ENCODE results near the gene PTOV1. TPM values are rescaled to one million over a fixed set of nuclear protein-coding genes. Genes with fewer than 3 reads are reported as not detected.

The PTOV1 gene
- total and polyA plus RNA-seq, 2 of the 13 experiments (the other 11 are each of a cell fraction or from before 2014, with no cell fraction given) = 63.5 to 68.5 TPM

DNA sequence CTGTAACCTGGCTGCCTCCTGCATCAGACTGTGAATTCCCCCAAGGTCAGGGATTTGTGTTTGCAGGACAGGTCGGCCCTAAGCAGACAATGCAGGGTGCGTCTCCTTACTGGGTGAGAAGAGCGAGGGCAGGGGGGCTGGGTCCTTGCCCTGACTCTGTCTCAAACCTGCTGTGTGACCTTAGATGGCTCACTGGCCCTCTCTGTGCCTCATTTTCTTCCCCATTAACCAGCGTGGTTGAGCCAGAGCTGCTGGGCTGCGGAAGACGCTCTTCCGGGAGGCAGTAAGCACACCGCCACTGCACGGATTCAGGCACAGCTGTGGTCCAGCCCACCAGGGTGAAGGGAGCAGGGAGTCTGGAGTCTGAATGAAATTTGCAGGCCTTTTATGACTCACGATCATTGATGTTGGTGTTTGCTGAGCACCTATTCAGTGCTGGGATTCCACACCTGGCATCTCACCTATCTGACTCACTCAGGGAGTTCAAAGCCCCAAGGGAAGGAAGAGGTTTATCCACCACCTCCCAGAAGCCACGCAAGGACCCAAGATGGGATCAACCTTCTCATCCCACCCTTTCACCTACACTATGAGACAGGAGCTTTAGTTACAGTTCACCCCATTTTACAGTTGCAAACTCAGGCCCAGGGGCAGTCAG is 23.7 kb downstream of the PTOV1 start:
- no TSS peak for BruUV-seq (replicated peaks)
- ChIA-PET POLR2A (interaction anchor here (3.3 kb wide), 1 partner anchor 7 kb away, joined by 21 read pairs; the partner anchor contains the start of gene PNKP), CTCF (ENCODE audit: low intra/inter-chr PET ratio, low total read pairs) (no interaction called here)
- Histone ChIP-seq H2AFZ (ENCODE audit: low read length) (no peak overlapping the region), H3K4me1 (ENCODE audit: insufficient read depth, low read length) (peaks cover 36% of the 10 kb centered on the region), H3K36me3 (replicated peaks in 1 of 2; ENCODE audit: control insufficient read depth in 1 of 2, insufficient read depth in 2 of 2, low read length in 2 of 2) (peaks cover 3 to 16% of the 10 kb centered on the region in 2 experiments), H3K9ac (ENCODE audit: insufficient read depth, low read depth, low read length) (peak overlapping the region; percentile 97), H3K9me3 (ENCODE audit: low read length) (no peaks in the 10 kb centered on the region), H4K20me1 (ENCODE audit: insufficient read depth, low read length) (peaks cover 5% of the 10 kb centered on the region; the same call in 1 of the 2 replicates), H3K27ac (ENCODE audit: extremely low read length, insufficient read depth, low read length) (peak overlapping the region; percentile 14), H3K4me2 (ENCODE audit: low read depth, low read length) (peak overlapping the region; percentile 91), H3K4me3 (replicated peaks in 1 of 3; ENCODE audit: insufficient read depth in 1 of 3, low read depth in 2 of 3, low read length in 3 of 3) (peak overlapping the region in 1 of 3 experiments; percentile 99; a peak in 1 of 6 replicates), H3K27me3 (ENCODE audit: control insufficient read depth in 1 of 2, insufficient read depth in 2 of 2, low read length in 2 of 2) (no peaks in the 10 kb centered on the region; a peak in 1 of 5 replicates), H3K79me2 (ENCODE audit: insufficient read depth, low read length) (peaks cover 38% of the 10 kb centered on the region)
- in situ Hi-C loops (cut with HindIII; ENCODE audit: extremely low pct_ligation_motif_present, low pct_unique_long_range_greater_than_20kb) = no loop called here
- DNase-seq (ENCODE audit: low spot score) (no peak), ATAC-seq (no peak), FAIRE-seq (no peak)
- intact Hi-C loops (cut with micrococcal nuclease; ENCODE audit: unreplicated experiment) = no loop called here
- 94% methylated on average over 11 of the region's 11 CpGs for WGBS (ENCODE audit: low lambda C conversion rate)
- no peak for TF ChIP-seq TGIF2 (CRISPR knock-in tag; IDR thresholded peaks at IDR 0.05)
- TF ChIP-seq ZNF768 (CRISPR knock-in tag; IDR thresholded peaks at IDR 0.05) = peak; percentile 97
- no peak for TF ChIP-seq TP53 (CRISPR knock-in tag; conservative IDR thresholded peaks at IDR 0.05)
- TF ChIP-seq, protein P1, sequence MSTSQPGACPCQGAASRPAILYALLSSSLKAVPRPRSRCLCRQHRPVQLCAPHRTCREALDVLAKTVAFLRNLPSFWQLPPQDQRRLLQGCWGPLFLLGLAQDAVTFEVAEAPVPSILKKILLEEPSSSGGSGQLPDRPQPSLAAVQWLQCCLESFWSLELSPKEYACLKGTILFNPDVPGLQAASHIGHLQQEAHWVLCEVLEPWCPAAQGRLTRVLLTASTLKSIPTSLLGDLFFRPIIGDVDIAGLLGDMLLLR (CRISPR knock-in tag; IDR thresholded peaks at IDR 0.05) = no peak

DNA sequence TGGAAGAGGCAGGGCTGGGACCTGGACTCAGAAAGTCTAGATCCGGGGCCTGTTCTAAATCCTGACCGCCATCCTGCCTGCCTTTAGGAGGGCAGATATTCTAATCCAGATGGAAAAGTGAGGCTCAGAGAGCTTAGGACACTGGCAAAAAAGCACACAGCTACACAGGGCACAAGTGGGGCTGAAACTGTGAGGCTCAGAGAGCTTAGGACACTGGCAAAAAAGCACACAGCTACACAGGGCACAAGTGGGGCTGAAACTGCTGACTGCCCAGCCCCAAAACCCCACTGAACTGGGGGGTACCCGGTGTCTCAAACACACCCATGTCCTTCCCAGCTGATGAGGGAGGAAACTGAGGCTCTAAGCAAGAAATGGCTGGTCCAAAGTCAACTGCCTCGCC is 24.2 kb downstream of the PTOV1 start:
- peak overlapping the region; percentile 77 to 99 (median 97) for H3K4me3 ChIP-seq (replicated peaks in 1 of 3; ENCODE audit: insufficient read depth in 1 of 3, low read depth in 2 of 3, low read length in 3 of 3)
- ATAC-seq = no peak
- H4K20me1 ChIP-seq (ENCODE audit: insufficient read depth, low read length) = peaks cover 5% of the 10 kb centered on the region; the same call in 1 of the 2 replicates
- H3K79me2 ChIP-seq (ENCODE audit: insufficient read depth, low read length) = peaks cover 38% of the 10 kb centered on the region
- DNase-seq (ENCODE audit: low spot score) = no peak
- no peaks in the 10 kb centered on the region; a peak in 1 of 5 replicates for H3K27me3 ChIP-seq (ENCODE audit: control insufficient read depth in 1 of 2, insufficient read depth in 2 of 2, low read length in 2 of 2)
- FAIRE-seq = no peak
- H2AFZ ChIP-seq (ENCODE audit: low read length) = no peak overlapping the region
- peaks cover 37% of the 10 kb centered on the region for H3K4me1 ChIP-seq (ENCODE audit: insufficient read depth, low read length)
- intact Hi-C loops (cut with micrococcal nuclease; ENCODE audit: unreplicated experiment) (no loop called here), in situ Hi-C loops (cut with HindIII; ENCODE audit: extremely low pct_ligation_motif_present, low pct_unique_long_range_greater_than_20kb) (no loop called here)
- POLR2A ChIA-PET = interaction anchor here (2.4 to 3.3 kb wide), 3 partner anchors 8 to 199 kb away, joined by 8 to 21 read pairs (median 20); partner anchors contain the start of genes ATF5, NUP62 and PNKP
- H3K4me2 ChIP-seq (ENCODE audit: low read depth, low read length) = peak overlapping the region; percentile 91
- CTCF ChIA-PET (ENCODE audit: low intra/inter-chr PET ratio, low total read pairs) = no interaction called here
- no TSS peak for BruUV-seq (replicated peaks)
- no peaks in the 10 kb centered on the region for H3K9me3 ChIP-seq (ENCODE audit: low read length)
- peak overlapping the region; percentile 99 for H3K27ac ChIP-seq (ENCODE audit: extremely low read length, insufficient read depth, low read length)
- TF ChIP-seq ZNF629 (CRISPR knock-in tag; conservative IDR thresholded peaks at IDR 0.05) (0 out of 2 replicates have a peak, but pooled peaks have one; percentile 4), RARA (CRISPR knock-in tag; IDR thresholded peaks at IDR 0.05) (no peak), ZNF768 (CRISPR knock-in tag; IDR thresholded peaks at IDR 0.05) (peak; percentile 92)
- TF ChIP-seq, protein P2, sequence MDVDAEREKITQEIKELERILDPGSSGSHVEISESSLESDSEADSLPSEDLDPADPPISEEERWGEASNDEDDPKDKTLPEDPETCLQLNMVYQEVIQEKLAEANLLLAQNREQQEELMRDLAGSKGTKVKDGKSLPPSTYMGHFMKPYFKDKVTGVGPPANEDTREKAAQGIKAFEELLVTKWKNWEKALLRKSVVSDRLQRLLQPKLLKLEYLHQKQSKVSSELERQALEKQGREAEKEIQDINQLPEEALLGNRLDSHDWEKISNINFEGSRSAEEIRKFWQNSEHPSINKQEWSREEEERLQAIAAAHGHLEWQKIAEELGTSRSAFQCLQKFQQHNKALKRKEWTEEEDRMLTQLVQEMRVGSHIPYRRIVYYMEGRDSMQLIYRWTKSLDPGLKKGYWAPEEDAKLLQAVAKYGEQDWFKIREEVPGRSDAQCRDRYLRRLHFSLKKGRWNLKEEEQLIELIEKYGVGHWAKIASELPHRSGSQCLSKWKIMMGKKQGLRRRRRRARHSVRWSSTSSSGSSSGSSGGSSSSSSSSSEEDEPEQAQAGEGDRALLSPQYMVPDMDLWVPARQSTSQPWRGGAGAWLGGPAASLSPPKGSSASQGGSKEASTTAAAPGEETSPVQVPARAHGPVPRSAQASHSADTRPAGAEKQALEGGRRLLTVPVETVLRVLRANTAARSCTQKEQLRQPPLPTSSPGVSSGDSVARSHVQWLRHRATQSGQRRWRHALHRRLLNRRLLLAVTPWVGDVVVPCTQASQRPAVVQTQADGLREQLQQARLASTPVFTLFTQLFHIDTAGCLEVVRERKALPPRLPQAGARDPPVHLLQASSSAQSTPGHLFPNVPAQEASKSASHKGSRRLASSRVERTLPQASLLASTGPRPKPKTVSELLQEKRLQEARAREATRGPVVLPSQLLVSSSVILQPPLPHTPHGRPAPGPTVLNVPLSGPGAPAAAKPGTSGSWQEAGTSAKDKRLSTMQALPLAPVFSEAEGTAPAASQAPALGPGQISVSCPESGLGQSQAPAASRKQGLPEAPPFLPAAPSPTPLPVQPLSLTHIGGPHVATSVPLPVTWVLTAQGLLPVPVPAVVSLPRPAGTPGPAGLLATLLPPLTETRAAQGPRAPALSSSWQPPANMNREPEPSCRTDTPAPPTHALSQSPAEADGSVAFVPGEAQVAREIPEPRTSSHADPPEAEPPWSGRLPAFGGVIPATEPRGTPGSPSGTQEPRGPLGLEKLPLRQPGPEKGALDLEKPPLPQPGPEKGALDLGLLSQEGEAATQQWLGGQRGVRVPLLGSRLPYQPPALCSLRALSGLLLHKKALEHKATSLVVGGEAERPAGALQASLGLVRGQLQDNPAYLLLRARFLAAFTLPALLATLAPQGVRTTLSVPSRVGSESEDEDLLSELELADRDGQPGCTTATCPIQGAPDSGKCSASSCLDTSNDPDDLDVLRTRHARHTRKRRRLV (CRISPR knock-in tag; IDR thresholded peaks at IDR 0.05) = no peak
- 88% methylated on average over 4 of the region's 4 CpGs for WGBS (ENCODE audit: low lambda C conversion rate)
- H3K9ac ChIP-seq (ENCODE audit: insufficient read depth, low read depth, low read length) = peak overlapping the region; percentile 97
- H3K36me3 ChIP-seq (replicated peaks in 1 of 2; ENCODE audit: control insufficient read depth in 1 of 2, insufficient read depth in 2 of 2, low read length in 2 of 2) = peaks cover 5 to 19% of the 10 kb centered on the region in 2 experiments

Measured in HepG2 (cell line).